GM19099 (cell line): Measurements from ENCODE around the gene UGT1A3.

Experiments used
- POLR2A ChIP-seq: IDR thresholded peaks from 3 replicates; pipeline ENCODE4 v1.6.1; 2011; ENCODE audit warnings: low read depth; ENCODE audit not compliant: insufficient read length; ENCODE audit errors: extremely low read depth

Gene UGT1A3

DNA sequence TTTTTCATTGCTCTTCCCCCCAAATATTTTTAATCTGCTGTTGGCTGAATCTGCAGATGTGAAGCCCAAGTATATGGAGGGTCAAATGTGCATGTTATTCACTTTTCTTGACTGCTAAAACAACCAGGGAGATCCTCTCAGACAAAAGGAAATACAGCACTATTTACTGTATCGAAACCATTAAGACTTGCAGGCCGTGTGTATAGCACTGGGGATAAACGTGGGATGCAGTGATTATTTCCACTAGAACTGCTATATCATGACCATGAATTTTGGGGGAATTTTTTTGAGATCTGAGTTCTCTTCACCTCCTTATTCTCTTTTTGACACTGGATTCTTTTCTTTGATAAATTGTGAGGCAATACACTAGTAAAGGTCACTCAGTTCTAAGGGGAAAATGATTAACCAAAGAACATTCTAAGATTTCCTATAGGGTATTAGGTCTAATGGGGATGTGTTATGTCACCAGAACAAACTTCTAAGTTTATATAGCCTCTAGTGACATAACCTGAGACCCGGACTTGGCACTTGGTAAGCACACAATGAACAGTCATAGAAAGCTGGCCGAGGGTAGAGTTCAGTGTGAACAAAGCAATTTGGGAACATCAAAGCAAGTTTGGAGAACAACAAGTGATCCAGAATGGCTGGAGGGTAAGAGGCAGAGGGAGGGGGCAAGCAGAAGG, 16.4 kb downstream of the UGT1A3 start:
- no peak for TF ChIP-seq POLR2A

DNA sequence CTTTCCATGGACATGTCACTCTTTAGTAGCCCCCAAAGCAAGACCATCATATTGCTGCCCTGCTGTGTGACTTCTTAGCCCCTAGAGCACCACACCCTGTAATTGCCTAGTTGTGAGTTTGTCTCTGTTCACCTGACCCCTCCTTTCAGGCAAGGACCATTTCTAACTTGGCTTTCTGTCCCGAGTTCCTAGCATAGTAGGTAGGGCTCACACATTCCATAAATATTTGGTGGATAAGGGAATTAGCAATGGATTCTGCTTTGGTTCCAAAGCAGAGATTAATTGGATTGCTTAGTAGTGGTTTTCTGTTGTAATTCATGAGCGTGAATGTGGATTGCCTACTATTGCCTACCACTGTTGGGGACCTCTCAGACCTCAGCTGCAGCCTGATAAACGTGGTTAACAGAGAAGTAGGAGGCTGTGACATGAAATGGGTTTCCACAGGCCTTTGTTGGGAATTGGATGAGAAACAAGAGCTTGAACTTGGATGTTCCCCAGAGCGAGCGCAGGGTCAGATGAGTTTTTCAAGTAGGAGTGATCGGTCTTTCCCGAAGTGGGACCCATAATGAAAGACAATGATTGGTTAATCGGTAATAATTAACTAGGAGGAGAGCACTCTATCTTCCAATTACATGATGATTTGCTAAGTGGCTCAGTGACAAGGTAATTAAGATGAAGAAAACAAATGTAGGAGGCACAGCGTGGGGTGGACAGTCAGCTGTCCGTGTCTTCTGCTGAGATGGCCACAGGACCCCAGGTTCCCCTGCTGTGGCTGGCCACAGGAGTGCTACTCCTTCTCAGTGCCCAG, 17.8 kb downstream of the UGT1A3 start:
- no peak for TF ChIP-seq POLR2A

- no peak for TF ChIP-seq POLR2A
Observed at GRCh38 chr2:233747283-233747544, 18.4 kb downstream of the UGT1A3 start.

- TF ChIP-seq POLR2A = no peak
Observed at GRCh38 chr2:233754872-233755611, 26.2 kb downstream of the UGT1A3 start.

DNA sequence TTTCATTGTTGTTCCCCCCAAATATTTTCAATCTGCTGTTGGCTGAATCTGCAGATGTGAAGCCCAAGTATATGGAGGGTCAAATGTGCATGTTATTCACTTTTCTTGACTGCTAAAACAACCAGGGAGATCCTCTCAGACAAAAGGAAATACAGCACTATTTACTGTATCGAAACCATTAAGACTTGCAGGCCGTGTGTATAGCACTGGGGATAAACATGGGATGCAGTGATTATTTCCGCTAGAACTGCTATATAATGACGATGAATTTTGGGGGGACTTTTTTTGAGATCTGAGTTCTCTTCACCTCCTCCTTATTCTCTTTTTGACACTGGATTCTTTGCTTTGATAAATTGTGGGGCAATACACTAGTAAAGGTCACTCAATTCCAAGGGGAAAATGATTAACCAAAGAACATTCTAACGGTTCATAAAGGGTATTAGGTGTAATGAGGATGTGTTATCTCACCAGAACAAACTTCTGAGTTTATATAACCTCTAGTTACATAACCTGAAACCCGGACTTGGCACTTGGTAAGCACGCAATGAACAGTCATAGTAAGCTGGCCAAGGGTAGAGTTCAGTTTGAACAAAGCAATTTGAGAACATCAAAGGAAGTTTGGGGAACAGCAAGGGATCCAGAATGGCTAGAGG, 27.7 kb downstream of the UGT1A3 start:
- TF ChIP-seq POLR2A = no peak

DNA sequence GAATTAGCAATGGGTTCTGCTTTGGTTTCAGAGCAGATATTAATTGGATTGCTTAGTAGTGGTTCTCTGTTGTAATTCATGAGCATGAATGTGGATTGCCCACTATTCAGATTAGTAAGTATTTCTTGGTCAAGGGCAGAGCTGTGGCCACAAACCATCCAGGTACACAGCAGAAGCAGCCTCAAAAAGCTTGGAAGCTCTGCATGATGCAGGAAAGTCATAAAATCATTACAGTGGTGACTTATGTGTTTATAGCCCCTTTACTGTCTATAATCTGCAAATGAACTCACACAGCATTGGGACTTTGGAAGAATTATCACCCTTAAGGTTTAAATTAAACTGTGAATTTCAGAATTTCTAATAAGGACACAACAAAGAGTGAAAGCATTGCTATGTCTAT, 29.3 kb downstream of the UGT1A3 start:
- TF ChIP-seq POLR2A = no peak

DNA sequence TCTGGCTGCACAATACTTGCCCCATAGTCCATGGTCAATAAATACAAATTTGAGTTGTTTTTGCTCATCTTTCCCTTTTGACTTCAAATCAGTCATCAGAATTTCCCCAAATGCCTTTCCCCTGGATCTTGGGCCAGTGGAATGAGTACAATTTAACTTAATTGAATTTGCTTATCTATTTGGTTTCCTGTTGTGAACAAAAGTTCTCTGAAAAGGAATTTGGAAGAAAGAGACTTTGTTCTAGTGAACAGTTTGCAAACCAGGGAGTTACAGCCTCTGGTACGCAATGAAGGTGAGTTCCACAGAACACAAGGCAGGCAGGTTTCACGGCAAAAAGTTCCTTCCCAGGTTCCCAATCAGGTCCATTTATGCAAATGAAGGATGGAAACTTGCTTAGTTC, 30.0 kb downstream of the UGT1A3 start:
- TF ChIP-seq POLR2A = no peak

GRCh38 chr2:233760043-233760442, 31.2 kb downstream of the UGT1A3 start, which contains the start of gene UGT1A1:
TSS of gene UGT1A1 (plus strand) at chr2:233760270. CDS start at chr2:233760288, 18 bp downstream.
- TF ChIP-seq POLR2A = no peak

DNA sequence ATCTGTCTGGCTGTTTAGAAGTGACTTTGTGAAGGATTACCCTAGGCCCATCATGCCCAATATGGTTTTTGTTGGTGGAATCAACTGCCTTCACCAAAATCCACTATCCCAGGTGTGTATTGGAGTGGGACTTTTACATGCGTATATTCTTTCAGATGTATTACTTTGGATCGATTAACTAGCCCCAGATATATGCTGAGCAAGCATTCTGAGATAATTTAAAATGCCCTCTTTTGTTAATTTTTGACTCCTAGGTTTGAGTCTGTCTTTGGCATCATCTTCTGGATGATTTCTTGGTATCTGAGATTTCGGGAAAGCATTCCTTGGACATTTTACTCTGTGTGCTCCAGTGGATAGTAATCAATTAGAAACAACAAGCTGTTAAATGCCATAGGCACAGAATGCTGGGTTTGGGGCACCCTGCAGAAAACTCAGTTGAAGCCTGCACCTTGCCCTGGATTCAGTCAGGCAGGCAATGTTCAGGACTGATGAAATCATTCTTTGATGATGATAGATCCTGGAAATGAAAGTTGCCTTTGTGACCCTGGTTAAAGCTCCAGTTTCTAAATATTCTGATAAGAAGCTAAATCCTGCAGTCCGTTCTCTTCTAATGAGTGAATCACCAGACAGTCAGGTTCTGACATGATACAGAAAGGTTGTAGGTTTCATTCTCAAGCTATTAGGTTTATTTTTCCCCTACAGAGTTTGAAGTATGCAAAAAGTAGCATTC, 32.4 kb downstream of the UGT1A3 start:
- TF ChIP-seq POLR2A = no peak

GRCh38 chr2:233764264-233764663, 35.4 kb downstream of the UGT1A3 start:
- TF ChIP-seq POLR2A = no peak

DNA sequence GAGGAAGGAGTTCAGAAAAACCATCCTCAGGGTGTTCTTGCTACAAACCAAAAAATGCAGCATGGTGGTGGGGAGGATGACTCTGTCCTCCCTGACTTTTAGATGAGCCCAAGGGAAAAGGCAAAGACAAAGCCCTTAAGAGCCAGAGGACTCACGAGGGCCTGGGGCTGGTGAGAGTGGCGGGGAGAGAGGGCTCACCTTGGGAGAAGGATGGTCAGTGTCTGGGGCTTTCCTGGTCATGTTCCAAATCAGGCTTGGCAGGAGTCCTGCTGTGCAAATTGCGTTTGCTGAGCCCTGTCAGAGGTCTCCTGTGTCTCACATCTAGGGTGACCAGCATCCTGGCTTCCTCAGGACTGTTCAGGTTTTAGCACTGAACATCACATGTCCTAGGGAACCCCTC, 35.9 kb downstream of the UGT1A3 start:
- no peak for TF ChIP-seq POLR2A

DNA sequence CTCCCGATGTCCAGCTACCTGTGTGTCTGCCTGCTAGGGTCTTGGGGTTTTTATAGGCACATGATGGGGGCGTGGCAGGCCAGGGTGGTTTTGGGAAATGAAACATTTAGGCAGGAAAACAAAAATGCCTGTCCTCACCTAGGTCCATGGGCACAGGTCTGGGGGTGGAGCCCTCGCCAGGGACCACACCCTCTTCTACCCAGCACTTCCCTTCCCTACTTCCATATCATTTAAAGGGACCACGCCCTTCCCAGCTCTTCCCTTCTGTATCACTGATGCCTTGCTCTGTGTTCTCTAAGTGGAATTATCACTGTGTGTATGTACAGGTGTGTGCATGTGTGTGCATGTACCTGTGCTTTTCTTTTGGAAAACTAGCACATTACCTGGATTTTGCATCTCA, 37.6 kb downstream of the UGT1A3 start:
- no peak for TF ChIP-seq POLR2A

GRCh38 chr2:233768076-233768475, 39.2 kb downstream of the UGT1A3 start:
- no peak for TF ChIP-seq POLR2A

GRCh38 chr2:233769260-233769659, 40.4 kb downstream of the UGT1A3 start:
- TF ChIP-seq POLR2A = no peak

DNA sequence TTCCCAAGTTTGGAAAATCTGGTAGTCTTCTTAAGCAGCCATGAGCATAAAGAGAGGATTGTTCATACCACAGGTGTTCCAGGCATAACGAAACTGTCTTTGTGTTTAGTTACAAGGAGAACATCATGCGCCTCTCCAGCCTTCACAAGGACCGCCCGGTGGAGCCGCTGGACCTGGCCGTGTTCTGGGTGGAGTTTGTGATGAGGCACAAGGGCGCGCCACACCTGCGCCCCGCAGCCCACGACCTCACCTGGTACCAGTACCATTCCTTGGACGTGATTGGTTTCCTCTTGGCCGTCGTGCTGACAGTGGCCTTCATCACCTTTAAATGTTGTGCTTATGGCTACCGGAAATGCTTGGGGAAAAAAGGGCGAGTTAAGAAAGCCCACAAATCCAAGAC, 43.3 kb downstream of the UGT1A3 start:
- TF ChIP-seq POLR2A = no peak
